GM23338 (cell line): ENCODE data around the gene TMC3. TPM values are rescaled to one million over a fixed set of nuclear protein-coding genes. Genes with fewer than 3 reads are reported as not detected.

Experiments used
- ATAC-seq: fragments of 200-7000 bp; cut with Tn5 transposase; 3 replicates; pipeline ENCODE4 v1.9.1; 2020
- DNase-seq: peaks from one replicate; pipeline ENCODE4 v3.0.0-alpha.2; 2015; ENCODE audit warnings: low spot score
- H2AFZ ChIP-seq: fragments of 200-600 bp; sonication (generic); 2 replicates; pipeline ENCODE4 v1.8.0; 2016; ENCODE audit warnings: antibody characterized with exemption, mild to moderate bottlenecking, moderate library complexity
- H3F3A ChIP-seq: fragments of 200-600 bp; sonication (generic); replicated peaks from 2 replicates; pipeline ENCODE4 v1.8.0; 2017; ENCODE audit warnings: antibody characterized with exemption, mixed run types, low read depth
- H3K27ac ChIP-seq: fragments of 200-600 bp; sonication (generic); 2 replicates; pipeline ENCODE4 v1.6.1; 2016; ENCODE audit warnings: low read depth
- H3K27me3 ChIP-seq: fragments of 200-600 bp; sonication (generic); 2 replicates; pipeline ENCODE4 v1.8.0; 2016; ENCODE audit warnings: mild to moderate bottlenecking, mixed run types, moderate library complexity; ENCODE audit not compliant: insufficient read depth
- H3K36me3 ChIP-seq: fragments of 200-600 bp; sonication (generic); 2 replicates; pipeline ENCODE4 v1.8.0; 2016; ENCODE audit warnings: mild to moderate bottlenecking; ENCODE audit not compliant: insufficient read depth
- H3K4me1 ChIP-seq: fragments of 200-600 bp; sonication (generic); 2 replicates; pipeline ENCODE4 v1.8.0; 2016; ENCODE audit warnings: mild to moderate bottlenecking, moderate library complexity; ENCODE audit not compliant: insufficient read depth
- H3K4me2 ChIP-seq: fragments of 200-600 bp; sonication (generic); 2 replicates; pipeline ENCODE4 v1.7.1; 2017; ENCODE audit warnings: mixed run types
- H3K4me3 ChIP-seq: fragments of 200-600 bp; sonication (generic); 2 replicates; pipeline ENCODE4 v1.6.1; 2016; ENCODE audit warnings: mixed run types
- H3K79me2 ChIP-seq: fragments of 200-600 bp; sonication (generic); replicated peaks from 2 replicates; pipeline ENCODE4 v1.8.0; 2017; ENCODE audit warnings: mild to moderate bottlenecking; ENCODE audit not compliant: insufficient read depth
- H3K9me2 ChIP-seq: fragments of 200-600 bp; sonication (generic); 2 replicates; pipeline ENCODE4 v1.8.0; 2017; ENCODE audit not compliant: insufficient read depth
- H4K20me1 ChIP-seq: fragments of 200-600 bp; sonication (generic); replicated peaks from 2 replicates; pipeline ENCODE4 v1.8.0; 2017; ENCODE audit warnings: mild to moderate bottlenecking; ENCODE audit not compliant: insufficient read depth
- H3K27ac Mint-ChIP-seq: 2 replicates; pipeline ENCODE4 v1.8.0; 2020; ENCODE audit warnings: inconsistent platforms, mild to moderate bottlenecking, moderate library complexity, mixed read lengths
- H3K27me3 Mint-ChIP-seq: 3 replicates; pipeline ENCODE4 v1.8.0; 2022; ENCODE audit warnings: low read depth, mild to moderate bottlenecking, moderate library complexity, mixed read lengths, inconsistent platforms; ENCODE audit not compliant: insufficient read depth, poor library complexity
- H3K36me3 Mint-ChIP-seq: 3 replicates; pipeline ENCODE4 v1.8.0; 2021; ENCODE audit warnings: low read depth, mild to moderate bottlenecking, inconsistent platforms, moderate library complexity, mixed read lengths
- H3K4me1 Mint-ChIP-seq: 3 replicates; pipeline ENCODE4 v1.8.0; 2020; ENCODE audit warnings: mild to moderate bottlenecking, inconsistent platforms, mixed read lengths
- H3K4me3 Mint-ChIP-seq: 3 replicates; pipeline ENCODE4 v1.8.0; 2021; ENCODE audit warnings: moderate library complexity, mild to moderate bottlenecking, inconsistent platforms, mixed read lengths
- H3K9me3 Mint-ChIP-seq: 3 replicates; pipeline ENCODE4 v1.8.0; 2020; ENCODE audit warnings: moderate library complexity, mild to moderate bottlenecking, inconsistent platforms, mixed read lengths
- CREB1 ChIP-seq: fragments of 250-450 bp; sonication (Bioruptor Pico); IDR thresholded peaks from 2 replicates; pipeline ENCODE4 v1.5.0; 2020; ENCODE audit warnings: low read depth, mild to moderate bottlenecking, moderate library complexity
- EZH2 ChIP-seq: fragments of 200-600 bp; sonication (generic); IDR thresholded peaks from one replicate; pipeline ENCODE4 v1.8.0; 2017; ENCODE audit warnings: antibody characterized with exemption, mild to moderate bottlenecking, low read depth; ENCODE audit not compliant: unreplicated experiment
- EZH2phosphoT487 ChIP-seq: fragments of 200-600 bp; sonication (generic); IDR thresholded peaks from one replicate; pipeline ENCODE4 v1.8.1; 2018; ENCODE audit warnings: antibody characterized with exemption; ENCODE audit not compliant: unreplicated experiment
- JUNB ChIP-seq: IDR thresholded peaks from one replicate; pipeline ENCODE4 v1.6.1; 2016; ENCODE audit warnings: antibody characterized with exemption; ENCODE audit not compliant: unreplicated experiment
- NANOG ChIP-seq: IDR thresholded peaks from 2 replicates; pipeline ENCODE4 v1.6.1; 2016; ENCODE audit warnings: antibody characterized with exemption, borderline replicate concordance
- POLR2AphosphoS5 ChIP-seq: IDR thresholded peaks from 2 replicates; pipeline ENCODE4 v1.6.1; 2016; ENCODE audit warnings: antibody characterized with exemption, low read depth
- STAT1 ChIP-seq: IDR thresholded peaks from one replicate; pipeline ENCODE4 v1.6.1; 2016; ENCODE audit warnings: antibody characterized with exemption; ENCODE audit not compliant: unreplicated experiment
- ZNF114 ChIP-seq: fragments of 250-450 bp; sonication (Bioruptor Pico); IDR thresholded peaks from 2 replicates; pipeline ENCODE4 v1.5.0; 2020; ENCODE audit warnings: mild to moderate bottlenecking, moderate library complexity
- ZNF331 ChIP-seq: fragments of 250-450 bp; sonication (Bioruptor Pico); IDR thresholded peaks from 2 replicates; pipeline ENCODE4 v1.5.0; 2020; ENCODE audit warnings: low read depth, mild to moderate bottlenecking, moderate library complexity
- polyA plus RNA-seq: library from polyadenylated mRNA; unstranded; fragments of >200 nt; fragmentation: Nextera tagmentation; extraction: Ambion mirVana; gene quantifications from 2 replicates; pipeline ENCODE4 v1.2.1, GENCODE V29; 2016
- total RNA-seq: library from RNA; depleted of rRNA; stranded (reverse); fragments of >200 nt; shearing (Covaris generic); gene quantifications from 2 replicates; pipeline ENCODE4 v1.2.3, GENCODE V29; 2014
- TF ChIP-seq, protein P1 (sequence below): fragments of 250-450 bp; sonication (Bioruptor Pico); IDR thresholded peaks from 2 replicates; pipeline ENCODE4 v1.5.0; 2020; ENCODE audit warnings: mild to moderate bottlenecking, moderate library complexity
- TF ChIP-seq, protein P2 (sequence below): IDR thresholded peaks from one replicate; pipeline ENCODE4 v1.6.1; 2018; ENCODE audit warnings: antibody characterized with exemption; ENCODE audit not compliant: unreplicated experiment
- TF ChIP-seq, protein P3 (sequence below): IDR thresholded peaks from 2 replicates; pipeline ENCODE4 v1.6.1; 2016; ENCODE audit warnings: antibody characterized with exemption
- TF ChIP-seq, protein P4 (sequence below), 2 experiments: fragments of 200-600 bp in 1 of 2; sonication (generic) in 1 of 2; conservative IDR thresholded peaks; 2 replicates each; pipeline versions ENCODE4 v1.5.1 to v1.6.1; 2016 to 2017; ENCODE audit warnings: antibody characterized with exemption in 2 of 2, low read depth in 2 of 2, mild to moderate bottlenecking in 2 of 2, moderate library complexity in 1 of 2

TMC3 gene
- total and polyA plus RNA-seq, 2 experiments from 2014 or later, result 0.10 TPM; not detected in 1

DNA sequence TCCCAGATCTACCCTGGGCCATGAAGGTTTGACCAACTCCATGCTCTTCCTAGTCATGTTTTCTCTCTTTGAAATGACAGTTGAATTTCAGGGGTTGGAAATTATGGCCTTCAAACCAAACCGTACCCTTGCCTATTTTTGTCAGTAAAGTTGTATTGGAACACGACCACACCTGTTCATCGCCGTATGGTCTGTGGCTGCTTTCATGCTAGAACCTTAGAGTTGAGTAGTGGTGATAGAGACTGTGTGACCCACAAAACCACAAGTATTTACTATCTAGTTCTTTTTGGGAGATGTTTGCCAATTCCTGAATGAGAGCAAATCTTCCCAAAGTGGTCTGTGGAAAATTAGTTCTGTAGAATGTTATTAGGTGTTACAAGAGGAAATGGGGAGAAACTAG lies 26.1 kb downstream of the TMC3 start:
- Mint-ChIP-seq H3K27me3 (no peaks in the 10 kb centered on the region), H3K4me1 (peaks cover 2% of the 10 kb centered on the region; the same call in 2 of the 3 replicates), H3K36me3 (no peaks in the 10 kb centered on the region), H3K4me3 (no peak overlapping the region), H3K27ac (no peak overlapping the region), H3K9me3 (no peaks in the 10 kb centered on the region)
- Histone ChIP-seq H3K27me3 (no peaks in the 10 kb centered on the region), H3K79me2 (no peaks in the 10 kb centered on the region), H3K4me3 (no peak overlapping the region), H3K9me2 (peaks cover 5% of the 10 kb centered on the region; the same call in 1 of the 2 replicates), H3K4me2 (no peak overlapping the region), H4K20me1 (no peaks in the 10 kb centered on the region), H3K4me1 (no peaks in the 10 kb centered on the region), H3K36me3 (no peaks in the 10 kb centered on the region), H3K27ac (no peak overlapping the region), H2AFZ (no peak overlapping the region), H3F3A (no peaks in the 10 kb centered on the region)
- ATAC-seq, result no peak
- no peak for DNase-seq
- TF ChIP-seq, protein P1, sequence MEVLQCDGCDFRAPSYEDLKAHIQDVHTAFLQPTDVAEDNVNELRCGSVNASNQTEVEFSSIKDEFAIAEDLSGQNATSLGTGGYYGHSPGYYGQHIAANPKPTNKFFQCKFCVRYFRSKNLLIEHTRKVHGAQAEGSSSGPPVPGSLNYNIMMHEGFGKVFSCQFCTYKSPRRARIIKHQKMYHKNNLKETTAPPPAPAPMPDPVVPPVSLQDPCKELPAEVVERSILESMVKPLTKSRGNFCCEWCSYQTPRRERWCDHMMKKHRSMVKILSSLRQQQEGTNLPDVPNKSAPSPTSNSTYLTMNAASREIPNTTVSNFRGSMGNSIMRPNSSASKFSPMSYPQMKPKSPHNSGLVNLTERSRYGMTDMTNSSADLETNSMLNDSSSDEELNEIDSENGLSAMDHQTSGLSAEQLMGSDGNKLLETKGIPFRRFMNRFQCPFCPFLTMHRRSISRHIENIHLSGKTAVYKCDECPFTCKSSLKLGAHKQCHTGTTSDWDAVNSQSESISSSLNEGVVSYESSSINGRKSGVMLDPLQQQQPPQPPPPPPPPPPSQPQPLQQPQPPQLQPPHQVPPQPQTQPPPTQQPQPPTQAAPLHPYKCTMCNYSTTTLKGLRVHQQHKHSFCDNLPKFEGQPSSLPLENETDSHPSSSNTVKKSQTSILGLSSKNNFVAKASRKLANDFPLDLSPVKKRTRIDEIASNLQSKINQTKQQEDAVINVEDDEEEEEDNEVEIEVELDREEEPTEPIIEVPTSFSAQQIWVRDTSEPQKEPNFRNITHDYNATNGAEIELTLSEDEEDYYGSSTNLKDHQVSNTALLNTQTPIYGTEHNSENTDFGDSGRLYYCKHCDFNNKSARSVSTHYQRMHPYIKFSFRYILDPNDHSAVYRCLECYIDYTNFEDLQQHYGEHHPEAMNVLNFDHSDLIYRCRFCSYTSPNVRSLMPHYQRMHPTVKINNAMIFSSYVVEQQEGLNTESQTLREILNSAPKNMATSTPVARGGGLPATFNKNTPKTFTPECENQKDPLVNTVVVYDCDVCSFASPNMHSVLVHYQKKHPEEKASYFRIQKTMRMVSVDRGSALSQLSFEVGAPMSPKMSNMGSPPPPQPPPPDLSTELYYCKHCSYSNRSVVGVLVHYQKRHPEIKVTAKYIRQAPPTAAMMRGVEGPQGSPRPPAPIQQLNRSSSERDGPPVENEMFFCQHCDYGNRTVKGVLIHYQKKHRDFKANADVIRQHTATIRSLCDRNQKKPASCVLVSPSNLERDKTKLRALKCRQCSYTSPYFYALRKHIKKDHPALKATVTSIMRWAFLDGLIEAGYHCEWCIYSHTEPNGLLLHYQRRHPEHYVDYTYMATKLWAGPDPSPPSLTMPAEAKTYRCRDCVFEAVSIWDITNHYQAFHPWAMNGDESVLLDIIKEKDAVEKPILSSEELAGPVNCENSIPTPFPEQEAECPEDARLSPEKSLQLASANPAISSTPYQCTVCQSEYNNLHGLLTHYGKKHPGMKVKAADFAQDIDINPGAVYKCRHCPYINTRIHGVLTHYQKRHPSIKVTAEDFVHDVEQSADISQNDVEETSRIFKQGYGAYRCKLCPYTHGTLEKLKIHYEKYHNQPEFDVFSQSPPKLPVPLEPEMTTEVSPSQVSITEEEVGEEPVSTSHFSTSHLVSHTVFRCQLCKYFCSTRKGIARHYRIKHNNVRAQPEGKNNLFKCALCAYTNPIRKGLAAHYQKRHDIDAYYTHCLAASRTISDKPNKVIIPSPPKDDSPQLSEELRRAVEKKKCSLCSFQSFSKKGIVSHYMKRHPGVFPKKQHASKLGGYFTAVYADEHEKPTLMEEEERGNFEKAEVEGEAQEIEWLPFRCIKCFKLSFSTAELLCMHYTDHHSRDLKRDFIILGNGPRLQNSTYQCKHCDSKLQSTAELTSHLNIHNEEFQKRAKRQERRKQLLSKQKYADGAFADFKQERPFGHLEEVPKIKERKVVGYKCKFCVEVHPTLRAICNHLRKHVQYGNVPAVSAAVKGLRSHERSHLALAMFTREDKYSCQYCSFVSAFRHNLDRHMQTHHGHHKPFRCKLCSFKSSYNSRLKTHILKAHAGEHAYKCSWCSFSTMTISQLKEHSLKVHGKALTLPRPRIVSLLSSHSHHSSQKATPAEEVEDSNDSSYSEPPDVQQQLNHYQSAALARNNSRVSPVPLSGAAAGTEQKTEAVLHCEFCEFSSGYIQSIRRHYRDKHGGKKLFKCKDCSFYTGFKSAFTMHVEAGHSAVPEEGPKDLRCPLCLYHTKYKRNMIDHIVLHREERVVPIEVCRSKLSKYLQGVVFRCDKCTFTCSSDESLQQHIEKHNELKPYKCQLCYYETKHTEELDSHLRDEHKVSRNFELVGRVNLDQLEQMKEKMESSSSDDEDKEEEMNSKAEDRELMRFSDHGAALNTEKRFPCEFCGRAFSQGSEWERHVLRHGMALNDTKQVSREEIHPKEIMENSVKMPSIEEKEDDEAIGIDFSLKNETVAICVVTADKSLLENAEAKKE (CRISPR knock-in tag), result no peak
- no peak for TF ChIP-seq CREB1 (CRISPR knock-in tag)
- TF ChIP-seq JUNB, result no peak
- no peak for TF ChIP-seq STAT1
- TF ChIP-seq EZH2phosphoT487, result no peak
- TF ChIP-seq EZH2, result no peak
- TF ChIP-seq ZNF331 (CRISPR knock-in tag), result no peak
- no peak for TF ChIP-seq POLR2AphosphoS5
- TF ChIP-seq, protein P2, sequence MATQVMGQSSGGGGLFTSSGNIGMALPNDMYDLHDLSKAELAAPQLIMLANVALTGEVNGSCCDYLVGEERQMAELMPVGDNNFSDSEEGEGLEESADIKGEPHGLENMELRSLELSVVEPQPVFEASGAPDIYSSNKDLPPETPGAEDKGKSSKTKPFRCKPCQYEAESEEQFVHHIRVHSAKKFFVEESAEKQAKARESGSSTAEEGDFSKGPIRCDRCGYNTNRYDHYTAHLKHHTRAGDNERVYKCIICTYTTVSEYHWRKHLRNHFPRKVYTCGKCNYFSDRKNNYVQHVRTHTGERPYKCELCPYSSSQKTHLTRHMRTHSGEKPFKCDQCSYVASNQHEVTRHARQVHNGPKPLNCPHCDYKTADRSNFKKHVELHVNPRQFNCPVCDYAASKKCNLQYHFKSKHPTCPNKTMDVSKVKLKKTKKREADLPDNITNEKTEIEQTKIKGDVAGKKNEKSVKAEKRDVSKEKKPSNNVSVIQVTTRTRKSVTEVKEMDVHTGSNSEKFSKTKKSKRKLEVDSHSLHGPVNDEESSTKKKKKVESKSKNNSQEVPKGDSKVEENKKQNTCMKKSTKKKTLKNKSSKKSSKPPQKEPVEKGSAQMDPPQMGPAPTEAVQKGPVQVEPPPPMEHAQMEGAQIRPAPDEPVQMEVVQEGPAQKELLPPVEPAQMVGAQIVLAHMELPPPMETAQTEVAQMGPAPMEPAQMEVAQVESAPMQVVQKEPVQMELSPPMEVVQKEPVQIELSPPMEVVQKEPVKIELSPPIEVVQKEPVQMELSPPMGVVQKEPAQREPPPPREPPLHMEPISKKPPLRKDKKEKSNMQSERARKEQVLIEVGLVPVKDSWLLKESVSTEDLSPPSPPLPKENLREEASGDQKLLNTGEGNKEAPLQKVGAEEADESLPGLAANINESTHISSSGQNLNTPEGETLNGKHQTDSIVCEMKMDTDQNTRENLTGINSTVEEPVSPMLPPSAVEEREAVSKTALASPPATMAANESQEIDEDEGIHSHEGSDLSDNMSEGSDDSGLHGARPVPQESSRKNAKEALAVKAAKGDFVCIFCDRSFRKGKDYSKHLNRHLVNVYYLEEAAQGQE, result no peak
- TF ChIP-seq NANOG, result no peak
- TF ChIP-seq, protein P3, sequence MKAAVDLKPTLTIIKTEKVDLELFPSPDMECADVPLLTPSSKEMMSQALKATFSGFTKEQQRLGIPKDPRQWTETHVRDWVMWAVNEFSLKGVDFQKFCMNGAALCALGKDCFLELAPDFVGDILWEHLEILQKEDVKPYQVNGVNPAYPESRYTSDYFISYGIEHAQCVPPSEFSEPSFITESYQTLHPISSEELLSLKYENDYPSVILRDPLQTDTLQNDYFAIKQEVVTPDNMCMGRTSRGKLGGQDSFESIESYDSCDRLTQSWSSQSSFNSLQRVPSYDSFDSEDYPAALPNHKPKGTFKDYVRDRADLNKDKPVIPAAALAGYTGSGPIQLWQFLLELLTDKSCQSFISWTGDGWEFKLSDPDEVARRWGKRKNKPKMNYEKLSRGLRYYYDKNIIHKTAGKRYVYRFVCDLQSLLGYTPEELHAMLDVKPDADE, result no peak
- TF ChIP-seq, protein P4, sequence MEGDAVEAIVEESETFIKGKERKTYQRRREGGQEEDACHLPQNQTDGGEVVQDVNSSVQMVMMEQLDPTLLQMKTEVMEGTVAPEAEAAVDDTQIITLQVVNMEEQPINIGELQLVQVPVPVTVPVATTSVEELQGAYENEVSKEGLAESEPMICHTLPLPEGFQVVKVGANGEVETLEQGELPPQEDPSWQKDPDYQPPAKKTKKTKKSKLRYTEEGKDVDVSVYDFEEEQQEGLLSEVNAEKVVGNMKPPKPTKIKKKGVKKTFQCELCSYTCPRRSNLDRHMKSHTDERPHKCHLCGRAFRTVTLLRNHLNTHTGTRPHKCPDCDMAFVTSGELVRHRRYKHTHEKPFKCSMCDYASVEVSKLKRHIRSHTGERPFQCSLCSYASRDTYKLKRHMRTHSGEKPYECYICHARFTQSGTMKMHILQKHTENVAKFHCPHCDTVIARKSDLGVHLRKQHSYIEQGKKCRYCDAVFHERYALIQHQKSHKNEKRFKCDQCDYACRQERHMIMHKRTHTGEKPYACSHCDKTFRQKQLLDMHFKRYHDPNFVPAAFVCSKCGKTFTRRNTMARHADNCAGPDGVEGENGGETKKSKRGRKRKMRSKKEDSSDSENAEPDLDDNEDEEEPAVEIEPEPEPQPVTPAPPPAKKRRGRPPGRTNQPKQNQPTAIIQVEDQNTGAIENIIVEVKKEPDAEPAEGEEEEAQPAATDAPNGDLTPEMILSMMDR (conservative IDR thresholded peaks at IDR 0.05; ENCODE audit: low read depth in 2 of 2), result no peak
- TF ChIP-seq ZNF114 (CRISPR knock-in tag), result no peak
